ENCODE results near the gene NUBPL.
"Not testable (repeated sequence)": the region's sequence is repeated elsewhere in the genome, so short reads cannot be mapped to it uniquely, and the experiment has no call there.

The NUBPL gene

DNA sequence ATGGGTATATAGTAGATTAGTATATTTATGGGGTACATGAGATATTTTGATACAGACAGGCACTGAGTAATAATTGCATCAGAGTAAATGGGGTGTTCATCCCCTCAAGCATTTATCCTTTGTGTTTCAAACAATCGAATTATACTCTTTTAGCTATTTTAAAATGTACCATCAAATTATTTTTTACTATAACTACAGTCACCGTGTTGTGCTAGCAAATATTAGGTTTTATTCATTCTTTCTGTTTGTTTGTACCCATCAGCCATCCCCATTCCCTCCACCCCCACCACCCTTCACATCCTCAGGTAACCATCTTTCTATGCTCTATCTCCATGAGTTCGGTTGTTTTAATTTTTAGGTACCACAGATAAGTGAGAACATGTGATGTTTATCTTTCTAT lies 115.8 kb downstream of the NUBPL start:
- DNase-seq (ENCODE audit: low read depth, low spot score), result no peak

DNA sequence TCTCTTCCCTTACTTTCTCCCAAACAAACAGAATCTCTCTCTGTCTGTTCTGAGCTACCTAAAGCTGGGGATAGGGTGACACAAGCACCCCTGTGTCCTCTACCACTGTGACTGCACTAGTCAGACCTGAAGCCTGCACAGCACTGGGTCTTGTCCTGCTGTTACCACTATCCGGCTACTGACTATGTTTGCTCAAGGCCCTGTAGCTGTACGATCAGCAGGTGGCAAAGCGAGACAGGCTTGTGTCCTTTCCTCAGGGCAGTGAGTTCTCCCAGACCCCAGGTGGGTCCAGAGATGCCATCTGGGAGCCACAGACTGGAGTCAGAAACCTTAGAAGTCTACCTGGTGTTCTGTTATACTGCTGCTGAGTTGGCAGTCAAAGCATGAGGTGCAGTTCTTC lies 116.4 kb downstream of the NUBPL start:
- DNase-seq (ENCODE audit: low read depth, low spot score), result no peak

DNA sequence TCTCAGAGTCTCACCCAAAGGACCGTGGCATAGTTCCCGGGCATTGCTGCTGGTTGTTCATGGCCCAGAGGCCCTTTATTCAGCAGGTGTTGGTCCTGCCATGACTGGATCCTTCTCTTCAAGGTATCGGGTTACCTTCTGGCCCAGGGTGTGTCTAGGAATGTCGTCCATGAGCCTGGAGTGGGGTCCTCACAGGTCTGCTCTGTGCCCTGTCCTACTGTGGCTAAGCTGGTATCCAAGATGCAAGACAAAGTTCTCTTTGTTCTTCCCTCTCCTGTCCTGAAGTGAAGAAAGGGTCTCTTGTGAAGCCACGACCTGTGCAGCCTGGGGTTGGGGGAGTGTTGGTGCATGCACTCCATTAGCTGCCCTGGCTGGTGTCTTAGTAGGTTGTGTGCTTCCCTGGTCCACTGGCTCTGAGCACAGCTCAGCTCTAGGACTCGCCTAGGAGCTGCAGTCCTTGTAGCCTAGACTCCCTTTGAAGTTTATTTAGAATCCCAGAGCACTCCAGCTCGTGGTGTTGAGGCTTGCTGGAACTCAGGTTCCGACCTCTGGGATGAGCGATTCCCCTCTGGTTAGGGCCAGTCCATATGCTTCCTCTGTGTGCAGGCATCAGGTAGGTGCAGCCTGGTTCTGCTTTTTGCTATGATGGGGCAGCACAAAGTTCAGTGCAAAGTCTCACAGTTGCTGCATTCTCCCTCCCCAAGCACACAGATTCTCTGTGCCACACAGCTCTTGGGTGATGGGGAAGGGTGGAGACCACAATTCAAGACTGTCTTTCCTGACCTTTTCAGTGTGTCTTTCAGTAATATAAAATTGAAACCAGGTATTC lies 117.4 kb downstream of the NUBPL start:
- DNase-seq (ENCODE audit: low read depth, low spot score), result no peak

DNA sequence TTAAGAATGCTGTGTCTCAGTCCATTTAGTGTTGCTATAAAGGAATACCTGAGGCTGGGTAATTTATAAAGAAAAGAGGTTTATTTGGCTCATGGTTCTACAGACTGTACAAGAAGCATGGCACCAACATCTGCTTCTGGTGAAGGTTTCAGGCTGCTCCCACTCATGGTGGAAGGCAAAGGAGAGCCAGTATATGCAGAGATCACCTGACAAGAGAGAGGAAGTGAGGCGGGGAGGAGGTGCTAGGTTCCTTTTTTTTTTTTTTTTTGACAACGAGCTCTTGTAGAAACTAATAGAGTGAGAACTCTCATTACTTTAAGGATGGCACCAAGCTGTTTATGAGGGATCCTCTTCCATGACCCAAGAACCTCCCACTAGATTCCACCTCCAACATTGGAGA lies 121.6 kb downstream of the NUBPL start:
- no peak for DNase-seq (ENCODE audit: low read depth, low spot score)

DNA sequence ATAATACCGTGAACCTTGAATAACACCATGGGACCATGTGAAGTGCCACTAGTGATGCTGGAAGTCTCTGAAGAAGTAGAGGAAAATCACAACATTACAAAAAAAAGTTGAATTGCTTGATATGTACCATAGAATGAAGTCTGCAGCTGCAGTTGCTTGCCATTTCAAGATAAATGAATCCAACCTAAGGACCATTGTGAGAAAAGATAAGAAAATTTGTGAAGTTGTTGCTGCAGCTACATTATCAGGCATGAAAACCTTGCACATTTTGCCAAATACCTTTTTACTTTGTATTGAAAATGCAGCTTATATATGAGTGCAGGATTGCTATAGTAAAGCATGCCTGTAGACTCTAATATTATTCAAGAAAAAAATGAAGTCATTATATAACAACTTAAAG lies 126.5 kb downstream of the NUBPL start:
- no peak for DNase-seq (ENCODE audit: low read depth, low spot score)

DNA sequence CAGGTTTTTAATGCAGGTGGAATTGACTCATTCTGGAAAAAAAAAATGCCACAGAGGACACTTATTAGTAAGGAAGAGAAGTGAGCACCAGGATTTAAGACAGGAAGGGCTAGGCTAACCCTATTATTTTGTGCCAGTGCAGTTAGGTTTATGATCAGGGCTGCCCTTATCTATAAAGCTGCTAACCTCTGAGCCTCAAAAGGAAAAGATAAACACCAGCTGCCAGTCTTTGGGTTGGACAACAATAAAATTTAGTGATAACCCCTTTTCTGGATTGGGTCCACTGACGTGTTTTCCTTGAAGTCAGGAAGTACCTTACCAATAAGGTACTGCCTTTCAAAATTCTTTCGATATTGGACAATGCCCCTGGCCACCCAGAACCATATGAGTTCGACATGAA lies 128.9 kb downstream of the NUBPL start:
- no peak for DNase-seq (ENCODE audit: low read depth, low spot score)

DNA sequence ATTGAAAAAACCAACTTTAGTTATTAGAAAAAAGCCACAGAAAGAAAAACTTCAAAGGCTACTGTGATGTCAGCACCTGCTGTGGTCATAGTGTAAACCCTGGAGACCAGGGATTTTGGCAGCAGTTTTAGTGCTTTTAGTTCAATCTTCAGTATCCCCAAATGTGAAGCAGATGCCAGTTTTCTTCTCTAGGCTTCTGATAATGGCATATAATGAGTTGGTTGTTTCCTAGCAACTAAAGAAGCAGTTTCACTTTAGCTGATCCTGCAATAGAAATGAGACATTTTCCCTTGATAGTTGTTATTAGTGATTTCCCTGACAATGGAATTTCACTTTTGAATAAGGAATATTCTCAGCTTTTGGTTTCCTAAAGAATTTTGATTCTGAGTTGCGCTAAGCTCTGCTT lies 131.2 kb downstream of the NUBPL start:
- DNase-seq (ENCODE audit: low read depth, low spot score), result no peak

DNA sequence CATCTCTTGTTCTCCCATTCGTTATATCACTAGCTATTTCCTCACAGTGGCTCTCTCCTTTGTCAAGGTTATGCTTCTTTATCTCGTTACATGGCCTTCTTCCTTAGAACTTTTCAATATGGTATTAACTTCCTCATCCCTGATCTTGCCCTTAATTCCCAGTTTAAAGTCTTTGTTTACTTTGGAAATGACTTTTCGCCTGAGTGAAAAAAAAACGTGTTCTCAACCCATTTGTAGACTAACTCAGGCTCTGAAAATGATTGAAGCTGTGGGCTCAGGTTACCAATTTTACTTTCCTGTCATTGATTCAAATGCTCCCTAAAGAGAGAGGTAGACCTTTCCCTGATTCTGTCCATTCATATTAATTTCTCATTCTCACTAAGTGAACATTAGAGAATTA lies 135.2 kb downstream of the NUBPL start:
- DNase-seq (ENCODE audit: low read depth, low spot score), result no peak

DNA sequence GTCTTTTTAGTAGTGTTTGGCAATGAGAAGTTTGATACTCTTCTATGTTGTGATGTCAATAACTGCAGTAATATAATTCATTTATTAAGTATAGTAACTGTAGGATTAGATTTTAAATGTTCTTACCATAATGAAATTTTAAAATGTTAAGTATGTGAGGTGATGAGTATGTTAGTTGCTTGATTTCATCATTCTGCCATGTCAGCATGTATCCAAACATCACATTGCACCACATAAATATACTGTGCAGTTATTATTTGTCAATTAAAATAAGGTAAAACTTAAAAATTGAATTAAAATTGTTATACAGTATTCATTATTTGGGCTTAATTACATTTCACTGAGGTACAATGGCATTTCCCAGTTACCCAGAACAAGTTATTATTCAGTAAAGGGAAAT lies 138.6 kb downstream of the NUBPL start:
- no peak for DNase-seq (ENCODE audit: low read depth, low spot score)

DNA sequence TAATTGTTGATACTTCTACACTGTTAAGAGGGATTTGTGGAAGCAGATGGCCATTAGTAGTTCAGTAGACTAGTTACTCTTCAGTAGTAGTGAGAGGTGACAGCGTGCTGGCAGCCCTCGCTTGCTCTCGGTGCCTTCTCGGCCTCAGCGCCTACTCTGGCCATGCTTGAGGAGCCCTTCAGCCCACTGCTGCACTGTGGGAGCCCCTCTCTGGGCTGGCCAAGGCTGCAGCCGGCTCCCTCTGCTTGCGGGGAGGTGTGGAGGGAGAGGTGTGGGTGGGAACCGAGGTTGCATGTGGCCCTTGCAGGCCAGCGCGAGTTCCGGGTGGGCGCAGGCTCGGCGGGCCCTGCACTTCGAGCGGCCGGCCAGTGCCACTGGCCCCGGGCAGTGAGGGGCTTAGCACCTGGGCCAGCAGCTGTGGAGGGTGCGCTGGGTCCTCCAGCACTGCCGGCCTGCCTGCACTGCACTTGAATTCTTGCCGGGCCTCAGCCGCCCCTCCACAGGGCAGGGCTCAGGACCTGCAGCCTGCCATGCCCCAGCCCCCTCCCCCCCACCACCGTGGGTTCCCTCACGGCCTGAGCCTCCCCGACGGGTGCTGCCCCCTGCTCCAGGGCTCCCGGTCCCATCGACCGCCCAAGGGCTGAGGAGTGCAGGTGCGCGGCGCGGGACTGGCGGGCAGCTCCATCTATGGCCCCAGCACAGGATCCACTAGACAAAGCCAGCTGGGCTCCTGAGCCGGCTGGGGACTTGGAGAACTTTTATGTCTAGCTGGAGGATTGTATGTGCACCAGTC lies 139.3 kb downstream of the NUBPL start:
- DNase-seq (ENCODE audit: low read depth, low spot score), result no peak

DNA sequence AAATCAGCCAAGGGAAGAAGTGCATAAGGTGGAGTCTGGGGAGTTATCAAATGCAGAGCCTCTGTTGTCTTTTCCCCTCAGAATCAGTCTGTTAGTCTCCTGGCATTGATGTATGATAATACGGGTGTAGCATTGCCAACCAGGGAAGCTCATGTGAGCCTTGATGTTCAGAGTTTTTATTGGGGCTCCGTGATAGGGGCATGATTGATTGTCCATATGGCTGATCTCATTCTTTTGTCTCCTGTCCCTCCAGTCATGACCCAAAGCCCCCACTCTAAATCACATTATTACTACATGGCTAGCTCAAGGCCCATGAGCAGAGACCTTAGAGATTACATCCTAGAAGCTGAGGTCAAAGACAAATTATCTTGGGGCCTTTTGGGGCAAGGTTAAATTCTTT lies 140.9 kb downstream of the NUBPL start:
- DNase-seq (ENCODE audit: low read depth, low spot score), result no peak

DNA sequence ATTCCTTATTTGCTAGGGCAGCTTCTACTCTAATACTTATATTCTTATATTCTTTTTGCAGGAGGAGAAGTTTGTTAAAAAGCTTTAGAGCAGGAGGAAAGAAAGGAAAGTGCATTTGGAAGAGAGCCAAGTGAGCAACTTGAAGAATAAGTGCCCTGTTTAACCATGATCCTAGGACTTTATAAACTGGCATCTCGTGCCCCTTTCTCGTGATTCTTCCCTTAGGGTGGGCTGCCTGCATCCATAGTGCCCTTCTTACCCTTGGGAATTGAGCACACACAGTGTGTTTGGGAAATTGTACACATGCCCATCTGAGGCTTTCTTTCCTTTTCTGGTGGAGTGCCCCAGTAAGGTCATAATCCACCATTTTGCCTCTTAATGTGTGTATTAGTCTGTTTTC lies 141.9 kb downstream of the NUBPL start:
- no peak for DNase-seq (ENCODE audit: low read depth, low spot score)

DNA sequence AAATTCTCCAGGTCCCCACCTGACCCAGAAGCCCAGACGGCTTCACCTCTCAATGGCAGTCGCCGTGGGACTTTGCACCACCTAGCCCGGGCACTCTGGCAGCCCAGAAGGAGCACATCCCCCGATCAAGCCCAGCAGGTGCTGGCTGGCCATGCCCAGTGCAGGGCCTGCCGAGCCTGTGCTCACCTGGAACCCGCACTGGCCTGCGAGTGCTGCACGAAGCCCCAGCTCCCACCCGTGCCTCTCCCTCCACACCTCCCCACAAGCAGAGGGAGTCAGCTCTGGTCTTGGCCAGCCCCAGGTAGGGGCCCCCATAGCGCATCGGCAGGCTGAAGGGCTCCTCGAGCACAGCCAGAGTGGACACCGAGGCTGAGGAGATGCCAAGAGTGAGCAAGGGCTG lies 144.5 kb downstream of the NUBPL start:
- DNase-seq (ENCODE audit: low read depth, low spot score), result no peak

DNA sequence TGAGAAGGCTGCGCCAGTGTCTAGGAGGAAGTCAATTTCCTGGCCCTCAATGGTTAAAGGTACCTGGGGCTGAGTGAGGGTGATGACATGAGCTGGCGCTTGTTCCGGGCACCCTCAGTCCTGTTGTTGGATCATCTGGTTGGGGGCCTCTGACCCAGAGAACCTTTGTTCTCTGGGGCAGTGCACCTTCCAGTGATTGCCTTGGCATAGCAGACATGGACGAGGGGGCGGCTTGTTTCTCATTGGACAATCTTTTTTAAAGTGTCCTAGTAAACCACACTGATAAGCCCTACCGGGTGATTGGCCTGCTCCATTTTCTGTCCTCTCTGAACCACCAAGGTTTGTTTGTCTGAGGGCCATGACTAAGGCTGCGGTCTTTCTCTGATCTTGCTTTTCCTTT lies 147.5 kb downstream of the NUBPL start:
- DNase-seq (ENCODE audit: low read depth, low spot score), result not testable (repeated sequence)

DNA sequence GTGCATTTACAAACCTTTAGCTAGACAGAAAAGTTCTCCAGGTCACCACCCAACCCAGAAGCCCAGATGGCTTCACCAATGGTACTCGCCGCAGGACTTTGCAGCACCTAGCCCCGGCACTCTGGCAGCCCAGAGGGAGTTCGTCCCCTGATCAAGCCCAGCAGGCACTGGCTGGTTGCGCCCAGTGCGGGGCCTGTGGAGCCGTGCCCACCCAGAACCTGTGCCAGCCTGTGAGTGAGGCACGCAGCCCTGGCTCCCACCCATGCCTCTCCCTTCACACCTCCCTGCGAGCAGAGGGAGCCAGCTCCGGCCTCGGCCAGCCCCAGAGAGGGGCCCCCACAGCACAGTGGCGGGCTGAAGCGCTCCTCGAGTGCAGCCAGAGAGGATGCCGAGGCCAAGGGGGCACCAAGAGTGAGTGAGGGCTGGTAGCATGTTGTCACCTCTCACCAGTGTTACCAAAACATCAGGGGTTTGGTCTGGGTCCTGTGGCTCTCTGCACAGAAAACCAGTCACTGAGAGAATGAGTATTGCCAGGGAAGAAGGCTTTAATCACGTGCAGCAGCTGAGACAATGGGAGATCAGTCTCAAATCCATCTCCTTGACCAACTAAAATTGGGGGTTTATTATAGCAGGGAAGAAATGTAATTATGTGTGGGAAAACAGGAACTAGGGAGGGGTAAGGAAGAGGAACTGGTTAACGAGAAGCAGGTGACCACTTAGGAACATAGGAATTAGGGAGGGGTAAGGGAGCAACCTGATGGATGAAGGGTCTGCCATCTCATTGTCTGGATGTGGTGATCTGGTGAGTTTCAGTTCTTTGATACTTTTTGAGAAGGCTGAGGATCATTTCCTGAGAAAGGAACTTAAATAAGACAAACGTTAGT lies 151.3 kb downstream of the NUBPL start:
- no peak for DNase-seq (ENCODE audit: low read depth, low spot score)

DNA sequence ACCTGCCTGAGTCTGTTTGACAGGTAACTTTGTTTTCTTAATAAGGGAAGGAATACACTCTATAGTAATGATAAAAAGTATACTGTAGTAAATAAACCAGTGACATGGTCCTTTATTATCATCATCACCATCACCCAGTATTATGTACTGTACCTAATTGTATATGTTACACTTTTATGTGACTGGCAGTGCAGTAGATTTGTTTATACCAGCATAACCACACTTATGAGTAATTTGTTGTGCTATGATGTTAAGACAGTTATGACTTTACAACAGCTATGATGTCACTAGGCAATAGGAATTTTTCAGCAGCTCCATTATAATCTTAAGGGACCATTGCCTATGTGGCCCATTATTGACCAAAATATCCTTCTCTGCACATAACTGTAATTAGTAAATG lies 155.0 kb downstream of the NUBPL start:
- no peak for DNase-seq (ENCODE audit: low read depth, low spot score)

DNA sequence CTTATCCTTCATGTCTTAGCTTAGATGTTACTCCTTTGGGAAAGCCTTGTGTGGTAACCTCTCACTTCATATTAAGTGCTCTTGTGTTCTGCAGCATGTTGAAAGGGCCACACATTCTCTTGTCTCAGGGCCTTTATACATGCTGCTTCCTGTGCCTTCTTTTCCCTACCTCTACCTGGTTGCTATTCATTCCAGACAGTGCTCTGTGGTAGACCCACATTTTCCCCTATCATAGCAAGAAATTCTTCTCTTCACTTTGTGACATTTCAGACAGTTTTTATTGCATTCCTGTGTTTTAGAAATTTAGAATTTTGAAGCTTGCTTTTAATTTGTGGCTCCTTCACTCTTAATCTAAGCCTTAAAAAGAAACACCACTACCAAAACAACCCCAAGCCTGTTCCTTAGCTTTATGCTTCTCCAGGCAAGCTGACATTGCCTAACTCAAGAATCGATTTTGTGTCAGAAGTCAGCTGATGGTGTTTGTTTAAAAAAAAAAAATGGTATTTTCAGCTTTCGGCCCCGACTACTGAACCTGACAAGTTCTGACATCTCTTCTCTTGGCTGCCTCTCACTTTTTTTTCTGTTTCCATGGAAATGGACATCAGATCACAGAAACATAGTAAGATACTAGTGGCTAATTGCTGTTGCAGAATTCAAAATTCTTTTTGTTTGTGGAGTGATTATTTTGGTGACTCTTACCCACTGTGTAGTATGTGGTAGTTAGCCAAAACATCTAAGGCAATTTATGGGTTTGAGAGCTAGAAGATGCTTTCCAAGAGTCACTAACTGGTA lies 156.3 kb downstream of the NUBPL start:
- no peak for DNase-seq (ENCODE audit: low read depth, low spot score)

DNA sequence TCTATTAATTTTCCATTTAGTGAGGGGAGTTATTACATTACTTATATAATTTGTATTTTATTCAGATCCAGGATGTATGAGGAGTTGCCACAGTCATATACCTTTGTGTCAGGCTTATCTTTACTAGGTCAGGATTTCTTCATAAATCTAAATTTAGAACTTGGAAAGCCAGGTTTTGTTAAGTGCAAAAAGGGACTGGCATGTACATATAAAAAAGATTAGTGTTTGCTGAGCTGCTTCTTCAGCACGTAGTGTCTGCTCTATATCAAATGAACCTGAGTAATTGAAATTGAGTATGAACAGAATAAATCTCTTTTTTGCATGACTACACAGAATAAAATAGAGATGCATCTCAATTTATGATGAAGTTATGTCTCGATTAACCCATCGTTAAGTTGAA lies 157.4 kb downstream of the NUBPL start:
- DNase-seq (ENCODE audit: low read depth, low spot score), result no peak

DNA sequence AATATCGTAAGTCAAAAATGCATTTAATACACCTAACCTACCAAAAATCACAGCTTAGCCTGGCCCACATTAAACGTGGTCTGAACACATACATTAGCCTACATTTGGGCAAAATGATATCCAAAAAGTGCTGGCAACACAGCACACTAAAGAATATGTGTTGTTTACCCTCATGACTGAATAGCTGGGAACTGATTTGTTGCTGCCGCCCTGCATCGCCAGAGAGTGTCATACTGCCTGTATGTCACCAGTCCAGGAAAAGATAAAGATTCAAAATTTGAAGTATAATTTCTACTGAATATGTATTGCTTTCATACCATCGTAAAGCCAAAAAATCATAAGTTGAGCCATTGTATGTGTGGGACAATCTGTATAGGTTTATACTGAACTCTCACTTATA lies 157.8 kb downstream of the NUBPL start:
- DNase-seq (ENCODE audit: low read depth, low spot score), result no peak

DNA sequence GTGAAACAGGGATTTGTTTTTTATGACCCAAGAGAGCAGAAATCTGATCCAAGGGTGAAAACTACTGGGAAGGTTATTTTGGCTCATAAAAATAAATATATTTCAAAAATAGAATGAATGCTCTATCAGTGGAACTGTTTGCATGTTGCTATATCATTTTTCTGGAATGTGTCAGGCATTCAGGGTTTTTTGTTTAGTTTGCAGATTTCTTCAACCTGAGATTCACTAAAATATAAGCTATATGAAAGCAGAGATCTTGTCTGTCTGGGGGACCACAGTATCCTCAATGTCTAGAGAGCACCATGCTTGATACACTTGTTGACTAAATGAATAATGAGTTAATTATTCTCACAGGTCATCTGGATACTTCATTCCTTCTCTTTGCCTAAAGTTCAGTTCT lies 165.1 kb downstream of the NUBPL start:
- DNase-seq (ENCODE audit: low read depth, low spot score), result no peak

DNA sequence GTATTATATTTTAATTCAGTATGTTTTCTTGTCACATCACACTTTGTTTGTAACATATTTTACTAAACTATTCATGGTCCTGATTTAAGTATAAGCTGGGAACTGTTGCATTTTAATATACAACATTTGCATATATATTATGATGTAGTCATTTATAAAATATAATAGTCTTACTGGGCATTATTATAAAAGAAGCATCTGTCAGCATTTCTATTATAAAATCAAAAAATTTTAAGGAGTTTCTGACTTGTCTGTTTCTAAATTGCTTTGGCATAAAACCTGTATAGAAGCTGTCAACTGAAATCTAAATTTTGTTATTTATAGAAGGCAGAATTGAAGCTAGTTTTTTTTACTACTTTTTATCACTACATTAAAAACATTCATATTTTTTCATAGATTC lies 166.6 kb downstream of the NUBPL start:
- DNase-seq (ENCODE audit: low read depth, low spot score), result no peak
